NCI-H460 (cell line): Measurements from ENCODE around the gene IGHMBP2. TPM values are rescaled to one million over a fixed set of nuclear protein-coding genes. Genes with fewer than 3 reads are reported as not detected.

Experiments used
- DNase-seq: peaks from one replicate; pipeline ENCODE4 v3.0.0-alpha.2; 2016; ENCODE audit warnings: low read depth; ENCODE audit errors: extremely low read depth
- total RNA-seq: library from RNA; depleted of rRNA; stranded (reverse); fragments of >200 nt; shearing (Covaris generic); gene quantifications from 2 replicates; pipeline ENCODE4 v1.2.3, GENCODE V29; 2014; rRNA removed

IGHMBP2 gene
- total RNA-seq, 1 experiment from 2014 or later = 8.3 TPM

DNA sequence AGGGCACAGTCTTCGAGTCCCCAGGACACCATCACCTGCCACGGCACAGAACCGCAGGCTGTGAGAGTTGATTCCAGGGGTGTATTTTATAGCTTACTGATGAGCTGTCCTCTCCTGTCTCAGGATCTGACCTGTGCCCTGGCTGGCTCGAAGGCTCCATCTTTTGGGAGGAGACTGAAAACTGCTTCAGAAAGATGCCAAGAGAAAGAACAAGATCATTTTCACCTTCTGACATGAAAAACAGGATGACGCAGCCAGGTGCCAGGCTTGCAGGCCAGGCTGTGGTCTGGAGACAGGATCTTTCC, 74.9 kb downstream of the IGHMBP2 start:
- DNase-seq = no peak

DNA sequence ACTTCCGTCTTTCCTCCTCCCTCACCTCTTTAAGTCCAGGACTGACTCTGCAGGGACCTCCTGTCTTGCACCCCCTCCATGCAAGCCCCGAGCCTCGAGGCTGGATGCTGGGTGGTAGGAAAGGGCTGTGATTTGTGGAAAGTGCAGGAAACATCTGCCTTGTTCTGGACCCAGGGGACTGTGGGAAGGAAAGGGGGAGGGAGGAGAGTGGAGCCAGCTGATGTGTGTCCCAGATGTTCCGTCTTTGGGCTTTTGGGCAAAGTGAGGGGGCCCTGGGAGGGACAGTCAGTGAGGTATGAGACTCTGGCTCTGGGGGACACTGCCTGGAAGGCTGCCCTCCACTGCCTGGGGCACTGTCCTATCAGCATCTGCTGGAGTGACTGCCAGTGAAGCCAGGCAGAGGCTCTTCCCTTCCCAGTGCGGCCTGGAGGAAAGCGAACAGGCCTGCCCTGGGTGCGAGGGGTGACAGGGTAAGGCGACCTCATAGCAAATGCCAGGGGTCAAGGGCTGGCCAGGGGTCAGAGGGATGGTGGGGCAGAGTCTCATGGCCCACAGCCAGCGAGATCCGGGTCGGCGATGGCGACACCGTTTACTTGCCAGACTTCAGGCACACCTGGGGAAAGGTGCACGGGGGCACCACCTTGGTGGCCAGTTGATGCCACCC, 75.4 kb downstream of the IGHMBP2 start:
- no peak for DNase-seq

DNA sequence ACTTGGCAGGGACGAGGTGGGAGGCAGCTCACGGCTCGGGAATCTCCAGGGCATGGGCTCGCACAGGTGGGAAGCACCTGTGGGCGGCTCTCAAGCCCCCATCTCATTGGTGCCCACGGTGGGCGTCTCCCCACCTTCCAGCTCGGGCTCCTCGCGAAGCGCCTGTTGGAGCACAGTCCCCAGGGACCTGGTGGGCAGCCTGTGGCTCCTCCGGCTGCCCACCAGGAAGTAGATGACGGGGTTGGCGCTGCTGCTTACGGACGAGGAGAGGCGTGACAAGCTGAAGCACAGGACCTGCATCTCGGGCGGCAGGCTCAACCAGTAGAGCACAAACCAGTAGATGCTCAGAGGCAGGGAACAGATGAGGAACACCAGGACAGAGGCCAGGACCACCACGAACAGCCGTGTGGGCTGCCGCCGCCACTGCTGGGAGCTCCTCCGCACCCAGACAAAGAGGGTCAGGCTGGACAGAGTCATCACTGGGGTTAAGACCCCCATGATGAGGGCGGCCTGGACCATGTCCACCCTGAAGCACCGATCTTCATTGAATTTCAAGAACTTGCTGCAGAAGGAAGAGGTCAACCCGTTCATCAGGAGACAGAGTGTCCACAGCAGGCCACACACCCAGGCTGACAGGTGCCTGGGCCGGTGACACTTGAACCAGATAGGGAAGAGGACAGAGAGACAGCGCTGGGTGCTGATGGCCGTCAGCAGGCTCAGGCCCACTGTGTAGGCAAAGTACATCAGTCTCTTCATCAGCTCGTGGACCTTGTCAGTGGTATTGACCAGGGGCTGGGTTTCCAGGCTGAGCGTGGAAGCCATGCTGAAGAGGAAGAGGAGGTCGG, 76.5 kb downstream of the IGHMBP2 start:
- DNase-seq = no peak

DNA sequence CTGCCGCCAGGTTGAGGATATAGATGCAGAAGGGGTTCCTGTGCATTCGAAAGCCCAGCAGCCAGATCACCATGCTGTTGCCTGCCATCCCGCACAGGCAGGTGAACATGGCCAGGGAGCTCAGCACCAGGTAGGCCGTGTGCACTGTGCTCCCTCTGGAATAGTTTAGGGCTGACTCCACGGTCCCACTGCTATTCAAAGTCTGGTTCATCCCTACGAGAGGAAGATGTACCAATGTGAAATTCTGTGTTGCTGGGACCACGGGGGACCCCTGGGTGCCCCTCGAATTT, 77.0 kb downstream of the IGHMBP2 start, which contains the start of gene MRGPRD:
Gene MRGPRD, minus strand, starts transcription at position 211 of the 290 bp plus-strand sequence. Its CDS starts 0 bp downstream, at position 211.
- DNase-seq = no peak

DNA sequence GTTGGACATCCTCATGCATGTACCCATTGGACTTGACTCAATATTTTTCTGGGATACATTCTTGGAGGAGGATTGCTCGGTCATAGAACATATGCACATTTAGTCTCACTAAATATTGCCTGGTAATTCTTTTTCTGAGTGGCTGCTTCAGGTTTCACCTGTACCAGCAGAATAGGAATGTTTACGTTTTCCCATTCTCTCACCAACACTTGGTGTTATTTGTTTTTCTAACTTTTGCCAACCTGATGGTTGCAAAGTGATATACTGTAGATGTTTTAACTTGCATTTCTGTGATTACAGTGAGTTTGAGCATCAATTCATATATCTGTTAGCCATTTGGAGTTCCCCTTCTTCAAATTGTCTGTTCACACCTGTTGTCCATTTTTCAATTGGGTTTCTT, 78.4 kb downstream of the IGHMBP2 start:
- DNase-seq = no peak

DNA sequence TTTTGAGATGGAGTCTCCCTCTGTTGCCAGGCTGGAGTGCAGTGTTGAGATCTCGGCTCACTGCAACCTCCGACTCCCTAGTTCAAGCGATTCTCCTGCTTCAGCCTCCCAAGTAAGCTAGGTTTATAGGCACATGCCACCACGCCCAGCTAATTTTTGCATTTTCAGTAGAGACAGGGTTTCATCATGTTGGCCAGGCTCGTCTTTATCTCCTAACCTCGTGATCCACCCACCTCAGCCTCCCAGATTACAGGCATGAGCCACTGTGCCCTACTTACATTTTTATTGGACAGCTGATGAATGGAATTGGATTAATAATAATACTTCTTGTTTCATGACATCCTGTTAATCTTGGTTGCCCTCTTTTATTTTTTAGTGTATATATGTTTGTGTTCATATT, 80.1 kb downstream of the IGHMBP2 start:
- DNase-seq = no peak

DNA sequence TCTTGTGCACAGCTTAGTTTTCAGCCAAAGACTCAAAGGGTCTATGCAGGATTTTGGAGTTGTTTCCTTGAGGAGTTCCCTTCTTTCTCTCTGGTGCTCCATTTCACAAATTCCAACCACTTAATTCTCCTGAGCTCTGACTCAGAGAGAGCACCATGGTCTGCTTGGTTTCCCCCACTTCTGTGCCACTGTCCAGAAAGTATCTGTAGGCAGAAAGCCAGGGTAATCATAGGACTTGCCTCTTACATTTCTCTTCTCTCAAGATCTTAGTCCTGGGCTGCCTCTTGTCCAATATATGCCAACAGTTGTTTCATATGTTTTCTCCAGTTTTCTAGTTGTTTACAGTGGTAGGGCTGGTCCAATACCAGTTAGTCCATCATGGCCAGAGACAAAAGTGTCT, 83.5 kb downstream of the IGHMBP2 start:
- DNase-seq = no peak

DNA sequence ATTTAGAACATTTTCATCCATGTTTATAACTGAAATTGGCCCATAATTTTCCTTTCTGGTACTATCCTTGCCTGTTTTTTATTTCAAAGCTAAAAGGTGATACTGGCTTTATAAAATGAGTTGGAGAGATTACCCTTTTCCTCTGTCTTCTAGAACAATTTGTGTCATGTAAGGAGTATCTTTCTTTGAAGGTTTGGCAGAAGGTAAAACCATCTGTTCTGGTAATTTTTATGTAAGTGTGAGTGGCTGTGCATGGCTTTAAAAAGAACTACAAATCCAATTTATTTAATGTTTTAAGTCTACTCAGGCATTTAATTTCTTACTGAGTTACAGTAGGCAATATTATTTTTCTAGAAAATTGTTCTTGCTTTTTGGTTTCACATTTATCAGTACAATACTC, 84.8 kb downstream of the IGHMBP2 start:
- no peak for DNase-seq

Other genes starting within 250 kb of the IGHMBP2 start
- gene GAL, start 219.3 kb upstream of the IGHMBP2 start, total RNA-seq = 35.4 and 37.1 TPM in 2 replicates
- 3.9 and 5.1 TPM in 2 replicates for gene TESMIN, start 152.4 kb upstream of the IGHMBP2 start, total RNA-seq
- 19.3 and 19.7 TPM in 2 replicates for gene CPT1A, start 62.0 kb upstream of the IGHMBP2 start, total RNA-seq
- 106 and 115 TPM in 2 replicates for gene MRPL21, start 59 bp upstream of the IGHMBP2 start, total RNA-seq
- gene MRGPRD, start 77.1 kb downstream of the IGHMBP2 start, total RNA-seq = not detected in 2 replicates
- gene MRGPRF, start 109.4 kb downstream of the IGHMBP2 start, total RNA-seq = 0.43 TPM in 1 of 2 replicates, not detected in the other
- gene TPCN2, start 145.0 kb downstream of the IGHMBP2 start, total RNA-seq = 3.6 and 4.6 TPM in 2 replicates